ENCODE data around the gene FGF19.

FGF19 gene

GRCh38 chr11:69654001-69654659 is 49.7 kb downstream of the FGF19 start:
- DNase-seq: no peak

- DNase-seq: no peak
Observed at GRCh38 chr11:69653406-69653960, 50.3 kb downstream of the FGF19 start.

- DNase-seq: no peak
Observed at GRCh38 chr11:69652999-69653398, 50.8 kb downstream of the FGF19 start.

GRCh38 chr11:69651834-69652620 is 51.8 kb downstream of the FGF19 start:
- no peak for DNase-seq

- no peak for DNase-seq
Observed at GRCh38 chr11:69650832-69651344, 52.9 kb downstream of the FGF19 start.

GRCh38 chr11:69650081-69650831 is 53.6 kb downstream of the FGF19 start:
- DNase-seq: no peak

- DNase-seq: no peak
Observed at GRCh38 chr11:69649576-69649900, 54.3 kb downstream of the FGF19 start.

GRCh38 chr11:69648679-69649575 is 54.9 kb downstream of the FGF19 start:
- DNase-seq: no peak

Data from SIG-M5 (cell line).